ENCODE measurements around the gene MAGI3.
"Not testable (repeated sequence)": the region's sequence is repeated elsewhere in the genome, so short reads cannot be mapped to it uniquely, and the experiment has no call there.

Gene MAGI3

GRCh38 chr1:113567427-113567826, 177.1 kb downstream of the MAGI3 start:
- Histone ChIP-seq H3K27me3 (ENCODE audit: insufficient read depth, low read depth, severe bottlenecking) (no peaks in the 10 kb centered on the region), H3K36me3 (no peaks in the 10 kb centered on the region), H3K9me3 (ENCODE audit: severe bottlenecking) (peaks cover 5% of the 10 kb centered on the region), H3K27ac (no peak overlapping the region), H3K4me3 (ENCODE audit: low read depth, low read length) (no peak overlapping the region)
- DNase-seq = no peak
- no peak for TF ChIP-seq CTCF (IDR thresholded peaks at IDR 0.05; ENCODE audit: low read depth, low read length)

GRCh38 chr1:113575744-113576260, 185.5 kb downstream of the MAGI3 start:
- not testable (repeated sequence) for DNase-seq; H3K36me3 ChIP-seq; H3K27ac ChIP-seq; H3K27me3 ChIP-seq (ENCODE audit: insufficient read depth, low read depth, severe bottlenecking); H3K9me3 ChIP-seq (ENCODE audit: severe bottlenecking); H3K4me3 ChIP-seq (ENCODE audit: low read depth, low read length)

- Histone ChIP-seq H3K4me3 (ENCODE audit: low read depth, low read length) (no peak overlapping the region), H3K36me3 (no peaks in the 10 kb centered on the region; the same call in 1 of the 2 replicates), H3K27ac (no peak overlapping the region), H3K9me3 (ENCODE audit: severe bottlenecking) (no peaks in the 10 kb centered on the region), H3K27me3 (ENCODE audit: insufficient read depth, low read depth, severe bottlenecking) (no peaks in the 10 kb centered on the region)
- TF ChIP-seq CTCF (IDR thresholded peaks at IDR 0.05; ENCODE audit: low read depth, low read length) = no peak
- DNase-seq = no peak
Observed at GRCh38 chr1:113576271-113576670, 186.0 kb downstream of the MAGI3 start.

GRCh38 chr1:113579256-113580018, 189.1 kb downstream of the MAGI3 start:
- no peak for TF ChIP-seq CTCF (IDR thresholded peaks at IDR 0.05; ENCODE audit: low read depth, low read length)
- DNase-seq = no peak

GRCh38 chr1:113581323-113581722, 191.0 kb downstream of the MAGI3 start:
- no peak for DNase-seq
- Histone ChIP-seq H3K4me3 (ENCODE audit: low read depth, low read length) (no peak overlapping the region), H3K27me3 (ENCODE audit: insufficient read depth, low read depth, severe bottlenecking) (no peaks in the 10 kb centered on the region), H3K36me3 (no peaks in the 10 kb centered on the region; the same call in 1 of the 2 replicates), H3K27ac (no peak overlapping the region), H3K9me3 (ENCODE audit: severe bottlenecking) (no peaks in the 10 kb centered on the region)
- no peak for TF ChIP-seq CTCF (IDR thresholded peaks at IDR 0.05; ENCODE audit: low read depth, low read length)

More at GRCh38 chr1:113579256-113580018, 189.1 kb downstream of the MAGI3 start:
- Histone ChIP-seq H3K36me3 (no peaks in the 10 kb centered on the region; the same call in 1 of the 2 replicates), H3K4me3 (ENCODE audit: low read depth, low read length) (no peak overlapping the region), H3K27me3 (ENCODE audit: insufficient read depth, low read depth, severe bottlenecking) (no peaks in the 10 kb centered on the region), H3K9me3 (ENCODE audit: severe bottlenecking) (no peaks in the 10 kb centered on the region), H3K27ac (no peak overlapping the region)

GRCh38 chr1:113582084-113582483, 191.8 kb downstream of the MAGI3 start:
- no peaks in the 10 kb centered on the region for H3K27me3 ChIP-seq (ENCODE audit: insufficient read depth, low read depth, severe bottlenecking)
- DNase-seq = no peak
- no peak overlapping the region for H3K27ac ChIP-seq
- H3K4me3 ChIP-seq (ENCODE audit: low read depth, low read length) = no peak overlapping the region
- no peak for TF ChIP-seq CTCF (IDR thresholded peaks at IDR 0.05; ENCODE audit: low read depth, low read length)
- no peaks in the 10 kb centered on the region; the same call in 1 of the 2 replicates for H3K36me3 ChIP-seq
- H3K9me3 ChIP-seq (ENCODE audit: severe bottlenecking) = no peaks in the 10 kb centered on the region
